H1 (cell line): Measurements from ENCODE around the gene MTF2. TPM values are rescaled to one million over a fixed set of nuclear protein-coding genes. Genes with fewer than 3 reads are reported as not detected.
"Not testable (repeated sequence)": the region's sequence is repeated elsewhere in the genome, so short reads cannot be mapped to it uniquely, and the experiment has no call there.

Source experiments
- CTCF ChIA-PET: fragments of 300-600 bp; sonication (Branson Sonifier 250); formaldehyde crosslinking; loops from one replicate; lab custom pipeline; 2021; ENCODE audit not compliant: partially characterized antibody; lab: Charles Lee
- POLR2A ChIA-PET: fragments of 300-600 bp; sonication (Branson Sonifier 250); formaldehyde crosslinking; loops from one replicate; lab custom pipeline; 2021; ENCODE audit warnings: inconsistent platforms; ENCODE audit not compliant: partially characterized antibody; lab: Charles Lee
- DNase-seq, 2 experiments: peaks; one replicate each; pipeline versions ENCODE4 v3.0.0 to v3.0.0-alpha.2; 2010 to 2022; ENCODE audit warnings: low spot score in 2 of 2, low read depth in 1 of 2, mixed read lengths in 1 of 2
- FAIRE-seq: peaks from 2 replicates; lab custom pipeline; 2011; peaks lifted over from hg19 to GRCh38; lab: Jason Lieb, UNC
- H2AFZ ChIP-seq: 2 replicates; pipeline ENCODE4 v1.8.1; 2012; ENCODE audit warnings: low read length, inconsistent platforms
- H2AK5ac ChIP-seq: 2 replicates; pipeline ENCODE4 v1.6.1; 2013; ENCODE audit warnings: low read depth, low read length
- H2BK120ac ChIP-seq: replicated peaks from 2 replicates; pipeline ENCODE3; 2013; ENCODE audit warnings: low read depth, low read length, inconsistent platforms
- H2BK12ac ChIP-seq: 2 replicates; pipeline ENCODE4 v1.6.1; 2013; ENCODE audit warnings: low read depth, low read length
- H2BK15ac ChIP-seq: 2 replicates; pipeline ENCODE4 v1.6.1; 2013; ENCODE audit warnings: low read length
- H2BK20ac ChIP-seq: 2 replicates; pipeline ENCODE4 v1.6.1; 2013; ENCODE audit warnings: low read length
- H2BK5ac ChIP-seq: 2 replicates; pipeline ENCODE4 v1.6.1; 2013; ENCODE audit warnings: low read depth, low read length
- H3K14ac ChIP-seq: 2 replicates; pipeline ENCODE4 v1.6.1; 2013; ENCODE audit warnings: inconsistent platforms; ENCODE audit not compliant: insufficient read length
- H3K18ac ChIP-seq: 2 replicates; pipeline ENCODE4 v1.6.1; 2013; ENCODE audit warnings: low read length; ENCODE audit errors: extremely low read depth
- H3K23ac ChIP-seq: 2 replicates; pipeline ENCODE4 v1.6.1; 2013; ENCODE audit warnings: inconsistent platforms; ENCODE audit not compliant: insufficient read length
- H3K23me2 ChIP-seq: 2 replicates; pipeline ENCODE4 v1.6.1; 2013; ENCODE audit warnings: low read depth, low read length
- H3K27ac ChIP-seq: 2 replicates; pipeline ENCODE4 v1.6.1; 2011; ENCODE audit warnings: low read depth, low read length, inconsistent platforms
- H3K27me3 ChIP-seq, 4 experiments: replicated peaks in 1 of 4; 1 replicate in 1 of 4; 2 replicates in 3 of 4; pipeline versions ENCODE4 v1.6.1 to v1.8.1; 2011 to 2013; ENCODE audit warnings: low read length in 3 of 4, mild to moderate bottlenecking in 3 of 4, inconsistent platforms in 2 of 4, mixed read lengths in 2 of 4, moderate library complexity in 1 of 4; ENCODE audit not compliant: control insufficient read depth in 3 of 4, insufficient read depth in 3 of 4; ENCODE audit errors: extremely low read depth in 1 of 4
- H3K36me3 ChIP-seq, 4 experiments: 2 replicates each; pipeline versions ENCODE4 v1.6.1 to v1.8.1; 2011 to 2013; ENCODE audit warnings: mild to moderate bottlenecking in 4 of 4, low read length in 3 of 4, moderate library complexity in 2 of 4, control low read depth in 1 of 4, inconsistent platforms in 1 of 4; ENCODE audit not compliant: insufficient read depth in 4 of 4, control insufficient read depth in 2 of 4
- H3K4ac ChIP-seq: replicated peaks from 2 replicates; pipeline ENCODE3; 2013; ENCODE audit warnings: low read length, low read depth, mixed read lengths, inconsistent platforms; ENCODE audit not compliant: insufficient read length
- H3K4me1 ChIP-seq, 4 experiments: replicated peaks in 1 of 4; 1 replicate in 1 of 4; 2 replicates in 3 of 4; pipeline versions ENCODE4 v1.6.1 to v1.8.1; 2011 to 2013; ENCODE audit warnings: low read length in 3 of 4, inconsistent platforms in 2 of 4, mixed read lengths in 1 of 4; ENCODE audit not compliant: insufficient read depth in 4 of 4, control insufficient read depth in 3 of 4
- H3K4me2 ChIP-seq, 2 experiments: 2 replicates each; pipeline versions ENCODE4 v1.6.1 to v1.8.1; 2011 to 2013; ENCODE audit warnings: low read depth in 2 of 2, low read length in 2 of 2, control low read depth in 1 of 2, inconsistent platforms in 1 of 2, mild to moderate bottlenecking in 1 of 2; ENCODE audit not compliant: insufficient read depth in 1 of 2
- H3K4me3 ChIP-seq, 4 experiments: fragments of 200-600, 300-600 bp in 1 of 4; sonication (generic), shearing (Covaris generic), sonication (Bioruptor Twin) in 1 of 4; 2 replicates each; pipeline versions ENCODE4 v1.5.1 to v1.8.1; 2011 to 2016; ENCODE audit warnings: low read length in 4 of 4, low read depth in 3 of 4, control low read depth in 2 of 4, inconsistent platforms in 2 of 4, mild to moderate bottlenecking in 2 of 4, mixed read lengths in 1 of 4, moderate library complexity in 1 of 4; ENCODE audit not compliant: insufficient read depth in 2 of 4; ENCODE audit errors: extremely low read depth in 1 of 4
- H3K56ac ChIP-seq: replicated peaks from 2 replicates; pipeline ENCODE3; 2013; ENCODE audit warnings: low read depth, mild to moderate bottlenecking, mixed read lengths, low read length, inconsistent platforms; ENCODE audit not compliant: insufficient read length
- H3K79me1 ChIP-seq: 2 replicates; pipeline ENCODE4 v1.6.1; 2013; ENCODE audit warnings: low read depth, low read length, control low read depth
- H3K79me2 ChIP-seq, 2 experiments: 2 replicates each; pipeline versions ENCODE4 v1.6.1 to v1.8.1; 2012 to 2013; ENCODE audit warnings: low read length in 2 of 2, mild to moderate bottlenecking in 2 of 2, inconsistent platforms in 1 of 2; ENCODE audit not compliant: insufficient read depth in 2 of 2, control insufficient read depth in 1 of 2
- H3K9ac ChIP-seq, 4 experiments: replicated peaks in 1 of 4; 1 replicate in 1 of 4; 2 replicates in 3 of 4; pipeline versions ENCODE4 v1.6.1 to v1.8.1; 2011 to 2013; ENCODE audit warnings: low read depth in 3 of 4, low read length in 3 of 4, control low read depth in 2 of 4, mild to moderate bottlenecking in 2 of 4, moderate library complexity in 2 of 4, inconsistent platforms in 1 of 4; ENCODE audit errors: extremely low read depth in 1 of 4
- H3K9me3 ChIP-seq, 2 experiments: 2 replicates each; pipeline versions ENCODE4 v1.6.1 to v1.8.1; 2012 to 2013; ENCODE audit warnings: mild to moderate bottlenecking in 2 of 2, moderate library complexity in 2 of 2, control low read depth in 1 of 2, inconsistent platforms in 1 of 2, low read depth in 1 of 2, low read length in 1 of 2, mixed read lengths in 1 of 2; ENCODE audit not compliant: insufficient read depth in 2 of 2
- H4K20me1 ChIP-seq, 2 experiments: replicated peaks in 1 of 2; 2 replicates each; pipeline versions ENCODE3 to v1.8.1; 2011 to 2013; ENCODE audit warnings: inconsistent platforms in 2 of 2, low read length in 2 of 2, mild to moderate bottlenecking in 1 of 2; ENCODE audit not compliant: insufficient read depth in 2 of 2, control insufficient read depth in 1 of 2
- H4K5ac ChIP-seq: 2 replicates; pipeline ENCODE4 v1.6.1; 2013; ENCODE audit warnings: low read length, low read depth, mixed read lengths, inconsistent platforms; ENCODE audit not compliant: insufficient read length
- H4K8ac ChIP-seq: 2 replicates; pipeline ENCODE4 v1.8.0; 2013; ENCODE audit warnings: mild to moderate bottlenecking, moderate library complexity, low read length, inconsistent platforms; ENCODE audit not compliant: insufficient read depth; ENCODE audit errors: extremely low read depth
- H4K91ac ChIP-seq: replicated peaks from 2 replicates; pipeline ENCODE3; 2013; ENCODE audit warnings: low read length, mixed read lengths, inconsistent platforms; ENCODE audit not compliant: insufficient read length
- KDM1A ChIP-seq: fragments of 200-600, 300-600 bp; sonication (generic); IDR thresholded peaks from 2 replicates; pipeline ENCODE4 v1.7.1; 2016; ENCODE audit warnings: mild to moderate bottlenecking, low read length, borderline replicate concordance
- WGBS, 2 experiments: shearing (Covaris generic) in 1 of 2; methylation state at CpG; one replicate each; pipeline versions ENCODE4 v1.1.6 to v1.1.7; 2013 to 2015; ENCODE audit warnings: low lambda C conversion rate in 2 of 2, mixed read lengths in 2 of 2, inconsistent platforms in 1 of 2, low coverage in 1 of 2, missing lambda C conversion rate in 1 of 2; ENCODE audit not compliant: insufficient replicate concordance in 2 of 2, insufficient coverage in 1 of 2, insufficient read length in 1 of 2; ENCODE audit errors: extremely low coverage in 1 of 2, missing lambda C conversion rate in 1 of 2; 5-methylcytosine and 5-hydroxymethylcytosine counted together
- polyA plus RNA-seq, 7 experiments: library from polyadenylated mRNA; depleted of rRNA in 3 of 7; stranded (reverse) in 5 of 7; unstranded in 2 of 7; fragments of >200 nt in 5 of 7; fragments of 200-250 nt in 2 of 7; gene quantifications; 1 replicate in 5 of 7; 2 replicates in 1 of 7; 4 replicates in 1 of 7; pipeline versions ENCODE4 v1.2.1 to v1.2.3, GENCODE V29; 2011 to 2013; ENCODE audit warnings: missing spikeins in 2 of 7, mixed read lengths in 2 of 7
- total RNA-seq: library from RNA; stranded (reverse); fragmentation: NEBNext Ultra II Directional; extraction: Animal tissue kit (Norgen Biotek cat#: 25700); gene quantifications from 2 replicates; pipeline ENCODE4 v1.2.1, GENCODE V29; 2021

The MTF2 gene
- total and polyA plus RNA-seq, 2 of the 8 experiments (the other 6 are each of a cell fraction or from before 2014, with no cell fraction given): 72.1 to 102 TPM

DNA sequence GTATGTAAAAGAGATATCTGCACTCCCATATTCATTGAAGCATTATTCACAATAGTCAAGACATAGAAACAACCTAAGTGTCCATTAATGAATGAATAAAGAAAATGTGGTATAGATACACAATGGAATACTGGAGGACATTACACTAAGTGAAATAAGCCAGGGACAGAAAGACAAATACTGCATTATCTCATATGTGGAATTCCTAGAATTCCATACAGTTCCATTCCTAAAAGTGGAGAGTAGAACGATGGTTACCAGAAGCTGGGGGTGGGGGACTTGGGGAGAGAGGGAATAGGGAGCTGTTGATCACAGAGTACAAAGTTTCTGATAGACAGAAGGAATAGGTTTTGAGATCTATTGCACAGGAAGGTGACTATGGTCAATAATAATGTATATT, 93.7 kb downstream of the MTF2 start:
- H3K27me3 ChIP-seq: no peaks in the 10 kb centered on the region
- no peak overlapping the region for H2BK12ac ChIP-seq
- peaks cover 0 to 3% of the 10 kb centered on the region in 2 experiments; a peak in 1 of 4 replicates for H3K9me3 ChIP-seq
- WGBS, 2 experiments: 84% methylated on average over 1 of the region's 1 CpG; no CpG with 5 or more reads in 1 of the 2 experiments
- H4K20me1 ChIP-seq: no peaks in the 10 kb centered on the region
- no peak overlapping the region for H3K4me3 ChIP-seq
- no peak overlapping the region for H2BK20ac ChIP-seq
- no peak overlapping the region for H3K56ac ChIP-seq
- no peak overlapping the region for H3K27ac ChIP-seq
- H2BK5ac ChIP-seq: no peak overlapping the region
- no peak overlapping the region for H2BK120ac ChIP-seq
- H3K4me1 ChIP-seq: no peaks in the 10 kb centered on the region
- FAIRE-seq (no peak), DNase-seq (no peak)
- H3K23ac ChIP-seq: no peak overlapping the region
- no peak overlapping the region for H4K8ac ChIP-seq
- CTCF ChIA-PET: no interaction called here
- peaks cover 5% of the 10 kb centered on the region; the same call in 1 of the 2 replicates for H3K79me1 ChIP-seq
- H3K79me2 ChIP-seq: peaks cover 0 to 81% of the 10 kb centered on the region in 2 experiments; a peak in 2 of 4 replicates
- POLR2A ChIA-PET: interaction anchor here (0.9 to 1.1 kb wide), 4 partner anchors 8 to 93 kb away, joined by 3 to 4 read pairs (median 3); partner anchors contain the start of gene MTF2
- H4K5ac ChIP-seq: no peak overlapping the region
- TF ChIP-seq KDM1A: no peak
- no peak overlapping the region for H4K91ac ChIP-seq
- H3K14ac ChIP-seq: no peak overlapping the region
- no peak overlapping the region for H3K9ac ChIP-seq
- no peaks in the 10 kb centered on the region for H3K23me2 ChIP-seq
- no peak overlapping the region for H2AFZ ChIP-seq
- no peak overlapping the region for H2BK15ac ChIP-seq
- no peaks in the 10 kb centered on the region; a peak in 1 of 8 replicates for H3K36me3 ChIP-seq
- H3K18ac ChIP-seq: no peak overlapping the region
- H3K4me2 ChIP-seq: no peak overlapping the region
- H2AK5ac ChIP-seq: no peak overlapping the region
- no peak overlapping the region for H3K4ac ChIP-seq

DNA sequence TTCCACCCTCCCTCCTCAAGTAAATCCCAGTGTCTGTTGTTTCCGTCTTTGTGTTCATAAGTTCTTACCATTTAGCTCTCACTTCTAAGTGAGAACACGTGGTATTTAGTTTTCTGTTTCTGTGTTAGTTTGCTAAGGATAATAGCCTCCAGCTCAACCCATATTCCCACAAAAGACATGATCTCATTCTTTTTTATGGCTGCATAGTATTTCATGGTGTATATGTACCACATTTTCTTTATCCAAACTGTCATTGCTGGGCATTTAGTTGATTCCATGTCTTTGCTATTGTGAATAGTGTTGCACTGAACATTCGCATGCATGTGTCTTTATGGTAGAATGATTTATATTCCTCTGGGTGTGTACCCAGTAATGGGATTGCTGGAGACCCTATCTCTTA, 95.6 kb downstream of the MTF2 start:
- CTCF ChIA-PET, H3K4me3 ChIP-seq, H4K8ac ChIP-seq, H3K27me3 ChIP-seq, H3K4me2 ChIP-seq, H3K9ac ChIP-seq, H3K14ac ChIP-seq, H3K56ac ChIP-seq, H3K4me1 ChIP-seq, H2BK15ac ChIP-seq, H2BK12ac ChIP-seq, FAIRE-seq, H3K9me3 ChIP-seq, H2BK20ac ChIP-seq, H3K18ac ChIP-seq, H3K79me1 ChIP-seq, DNase-seq, H3K23ac ChIP-seq, H4K91ac ChIP-seq, H3K4ac ChIP-seq, H2AK5ac ChIP-seq, H3K36me3 ChIP-seq, H2AFZ ChIP-seq, H3K23me2 ChIP-seq, H4K5ac ChIP-seq, H2BK120ac ChIP-seq, H3K27ac ChIP-seq, H2BK5ac ChIP-seq, H4K20me1 ChIP-seq: not testable (repeated sequence)
- POLR2A ChIA-PET: interaction anchor here (0.6 kb wide), 1 partner anchor 433 kb away, joined by 3 read pairs; no protein-coding TSS in a partner anchor
- WGBS, 2 experiments: 95% methylated on average over 3 of the region's 3 CpGs; no CpG with 5 or more reads in 1 of the 2 experiments
- peaks cover 0 to 79% of the 10 kb centered on the region in 2 experiments; a peak in 2 of 4 replicates for H3K79me2 ChIP-seq
